GM21576 (cell line): ENCODE measurements around the gene KCTD5.
"Not testable (repeated sequence)": the region's sequence is repeated elsewhere in the genome, so short reads cannot be mapped to it uniquely, and the experiment has no call there.

Experiments used
- ATAC-seq: cut with Tn5 transposase; IDR thresholded peaks from one replicate; pipeline ENCODE4 v1.9.1; 2021; ENCODE audit warnings: mild to moderate bottlenecking, moderate library complexity; ENCODE audit not compliant: unreplicated experiment

The KCTD5 gene

GRCh38 chr16:2671741-2672140 is 10.6 kb upstream of the KCTD5 start:
- no peak for ATAC-seq

- peak; percentile 84 for ATAC-seq
Observed at GRCh38 chr16:2673066-2673999, 9.0 kb upstream of the KCTD5 start.

GRCh38 chr16:2675021-2675420 is 7.3 kb upstream of the KCTD5 start:
- no peak for ATAC-seq

- no peak for ATAC-seq
Observed at GRCh38 chr16:2675714-2676113, 6.6 kb upstream of the KCTD5 start.

- not testable (repeated sequence) for ATAC-seq
Observed at GRCh38 chr16:2676937-2677336, 5.4 kb upstream of the KCTD5 start.

GRCh38 chr16:2678206-2678965 is 3.9 kb upstream of the KCTD5 start:
- not testable (repeated sequence) for ATAC-seq

- ATAC-seq = not testable (repeated sequence)
Observed at GRCh38 chr16:2679902-2680301, 2.4 kb upstream of the KCTD5 start.

GRCh38 chr16:2680360-2680759 is 2.0 kb upstream of the KCTD5 start:
- ATAC-seq = not testable (repeated sequence)

GRCh38 chr16:2683041-2683440 is 718 bp downstream of the KCTD5 start:
- peak; percentile 1 for ATAC-seq

- not testable (repeated sequence) for ATAC-seq
Observed at GRCh38 chr16:2686075-2686474, 3.8 kb downstream of the KCTD5 start.

- ATAC-seq = peak; percentile 38
Observed at GRCh38 chr16:2686912-2687507, 4.7 kb downstream of the KCTD5 start.

- ATAC-seq = no peak
Observed at GRCh38 chr16:2687531-2688308, 5.4 kb downstream of the KCTD5 start.

GRCh38 chr16:2689422-2689821 is 7.1 kb downstream of the KCTD5 start:
- ATAC-seq = not testable (repeated sequence)

- no peak for ATAC-seq
Observed at GRCh38 chr16:2689968-2690801, 7.9 kb downstream of the KCTD5 start.

GRCh38 chr16:2690852-2691251 is 8.5 kb downstream of the KCTD5 start:
- no peak for ATAC-seq

GRCh38 chr16:2691491-2692248 is 9.3 kb downstream of the KCTD5 start:
- ATAC-seq = no peak

- no peak for ATAC-seq
Observed at GRCh38 chr16:2692251-2692947, 10.1 kb downstream of the KCTD5 start.

- no peak for ATAC-seq
Observed at GRCh38 chr16:2692948-2693651, 10.8 kb downstream of the KCTD5 start.
